Caki2 (cell line): ENCODE data around the gene TOP3A. TPM values are rescaled to one million over a fixed set of nuclear protein-coding genes. Genes with fewer than 3 reads are reported as not detected.
A peak's percentile ranks its signal among the peaks of the same experiment; 100 is the strongest.

Experiments used
- DNase-seq: peaks from one replicate; pipeline ENCODE4 v3.0.0-alpha.2; 2015; ENCODE audit warnings: low read depth
- in situ Hi-C: cut with HindIII; loops from 2 replicates; pipeline ENCODE4 v1.10.0; 2016; ENCODE audit warnings: low sequenced_read_pairs, low pct_unique_long_range_greater_than_20kb, mixed read lengths
- total RNA-seq: library from RNA; depleted of rRNA; stranded (reverse); fragments of >200 nt; shearing (Covaris generic); gene quantifications from 2 replicates; pipeline ENCODE4 v1.2.3, GENCODE V29; 2014; ENCODE audit warnings: low replicate concordance

Gene TOP3A
- total RNA-seq, 1 experiment from 2014 or later = 11.9 TPM

- peak; percentile 25 for DNase-seq
- in situ Hi-C loops = no loop called here
Measured at GRCh38 chr17:18246880-18247612, 67.7 kb downstream of the TOP3A start.

- in situ Hi-C loops = no loop called here
- no peak for DNase-seq
Measured at GRCh38 chr17:18246109-18246725, 68.6 kb downstream of the TOP3A start.

GRCh38 chr17:18245038-18245776, 69.6 kb downstream of the TOP3A start:
- in situ Hi-C loops = no loop called here
- no peak for DNase-seq

- no peak for DNase-seq
Measured at GRCh38 chr17:18241229-18241871, 73.4 kb downstream of the TOP3A start.

GRCh38 chr17:18240449-18240848, 74.3 kb downstream of the TOP3A start:
- in situ Hi-C loops = no loop called here
- DNase-seq = no peak

More at GRCh38 chr17:18241229-18241871, 73.4 kb downstream of the TOP3A start:
- in situ Hi-C loops = no loop called here

GRCh38 chr17:18238299-18238698, 76.5 kb downstream of the TOP3A start:
- in situ Hi-C loops = no loop called here
- no peak for DNase-seq

- in situ Hi-C loops = no loop called here
Measured at GRCh38 chr17:18237461-18237860, 77.3 kb downstream of the TOP3A start.

GRCh38 chr17:18236494-18236893, 78.3 kb downstream of the TOP3A start:
- DNase-seq = no peak
- in situ Hi-C loops = no loop called here

More at GRCh38 chr17:18237461-18237860, 77.3 kb downstream of the TOP3A start:
- no peak for DNase-seq

- in situ Hi-C loops = no loop called here
- no peak for DNase-seq
Measured at GRCh38 chr17:18235743-18236256, 79.0 kb downstream of the TOP3A start.

GRCh38 chr17:18234853-18235380, 79.9 kb downstream of the TOP3A start:
- in situ Hi-C loops = no loop called here
- DNase-seq = no peak

GRCh38 chr17:18233803-18234518, 80.8 kb downstream of the TOP3A start:
- no peak for DNase-seq
- in situ Hi-C loops = no loop called here

- in situ Hi-C loops = no loop called here
- no peak for DNase-seq
Measured at GRCh38 chr17:18231164-18231563, 83.6 kb downstream of the TOP3A start.

GRCh38 chr17:18230288-18231141, 84.3 kb downstream of the TOP3A start:
- in situ Hi-C loops = no loop called here
- no peak for DNase-seq

- DNase-seq = no peak
- in situ Hi-C loops = no loop called here
Measured at GRCh38 chr17:18229771-18230170, 85.0 kb downstream of the TOP3A start.

- in situ Hi-C loops = no loop called here
- no peak for DNase-seq
Measured at GRCh38 chr17:18229254-18229653, 85.5 kb downstream of the TOP3A start.

- in situ Hi-C loops = no loop called here
Measured at GRCh38 chr17:18228176-18228682, 86.6 kb downstream of the TOP3A start.

GRCh38 chr17:18227635-18228034, 87.2 kb downstream of the TOP3A start:
- in situ Hi-C loops = no loop called here
- DNase-seq = no peak

More at GRCh38 chr17:18228176-18228682, 86.6 kb downstream of the TOP3A start:
- no peak for DNase-seq
